Ishikawa (cell line): Measurements from ENCODE around the gene EFNA5.

Source experiments
- CEBPB ChIP-seq: IDR thresholded peaks from 2 replicates; pipeline ENCODE4 v1.6.1; 2012
- CREB1 ChIP-seq: IDR thresholded peaks from 2 replicates; pipeline ENCODE4 v1.6.1; 2012; ENCODE audit warnings: low read depth
- EGR1 ChIP-seq: IDR thresholded peaks from 2 replicates; pipeline ENCODE4 v1.6.1; 2012
- EP300 ChIP-seq: IDR thresholded peaks from 2 replicates; pipeline ENCODE4 v1.6.1; 2012; ENCODE audit warnings: borderline replicate concordance
- FOXM1 ChIP-seq: IDR thresholded peaks from 2 replicates; pipeline ENCODE4 v1.6.1; 2012; ENCODE audit warnings: low read depth, borderline replicate concordance
- MAX ChIP-seq: IDR thresholded peaks from 2 replicates; pipeline ENCODE4 v1.6.1; 2012
- NFIC ChIP-seq: IDR thresholded peaks from 2 replicates; pipeline ENCODE4 v1.6.1; 2012
- RAD21 ChIP-seq: IDR thresholded peaks from 2 replicates; pipeline ENCODE4 v1.6.1; 2012; ENCODE audit warnings: low read depth
- TAF1 ChIP-seq: IDR thresholded peaks from 2 replicates; pipeline ENCODE4 v1.6.1; 2012; ENCODE audit warnings: low read depth, mild to moderate bottlenecking
- TCF12 ChIP-seq: IDR thresholded peaks from 2 replicates; pipeline ENCODE4 v1.6.1; 2012; ENCODE audit warnings: low read depth
- TEAD4 ChIP-seq: IDR thresholded peaks from 2 replicates; pipeline ENCODE4 v1.6.1; 2012
- USF1 ChIP-seq: IDR thresholded peaks from 2 replicates; pipeline ENCODE4 v1.6.1; 2012
- YY1 ChIP-seq: IDR thresholded peaks from 2 replicates; pipeline ENCODE4 v1.6.1; 2012; ENCODE audit warnings: low read depth
- ZBTB7A ChIP-seq: IDR thresholded peaks from 2 replicates; pipeline ENCODE4 v1.6.1; 2012; ENCODE audit warnings: low read depth
- TF ChIP-seq, protein P1 (sequence below): IDR thresholded peaks from 2 replicates; pipeline ENCODE4 v1.6.1; 2012; ENCODE audit warnings: low read depth, mild to moderate bottlenecking

Gene EFNA5

GRCh38 chr5:107464416-107464815 lies 206.3 kb downstream of the EFNA5 start:
- TF ChIP-seq NFIC (no peak), TCF12 (no peak)

- TF ChIP-seq CEBPB (no peak), YY1 (no peak), FOXM1 (no peak)
Measured at GRCh38 chr5:107463731-107464130, 207.0 kb downstream of the EFNA5 start.

- TF ChIP-seq YY1, result no peak
- TF ChIP-seq EP300, result no peak
- TF ChIP-seq MAX, result no peak
- no peak for TF ChIP-seq NFIC
- TF ChIP-seq, protein P1, sequence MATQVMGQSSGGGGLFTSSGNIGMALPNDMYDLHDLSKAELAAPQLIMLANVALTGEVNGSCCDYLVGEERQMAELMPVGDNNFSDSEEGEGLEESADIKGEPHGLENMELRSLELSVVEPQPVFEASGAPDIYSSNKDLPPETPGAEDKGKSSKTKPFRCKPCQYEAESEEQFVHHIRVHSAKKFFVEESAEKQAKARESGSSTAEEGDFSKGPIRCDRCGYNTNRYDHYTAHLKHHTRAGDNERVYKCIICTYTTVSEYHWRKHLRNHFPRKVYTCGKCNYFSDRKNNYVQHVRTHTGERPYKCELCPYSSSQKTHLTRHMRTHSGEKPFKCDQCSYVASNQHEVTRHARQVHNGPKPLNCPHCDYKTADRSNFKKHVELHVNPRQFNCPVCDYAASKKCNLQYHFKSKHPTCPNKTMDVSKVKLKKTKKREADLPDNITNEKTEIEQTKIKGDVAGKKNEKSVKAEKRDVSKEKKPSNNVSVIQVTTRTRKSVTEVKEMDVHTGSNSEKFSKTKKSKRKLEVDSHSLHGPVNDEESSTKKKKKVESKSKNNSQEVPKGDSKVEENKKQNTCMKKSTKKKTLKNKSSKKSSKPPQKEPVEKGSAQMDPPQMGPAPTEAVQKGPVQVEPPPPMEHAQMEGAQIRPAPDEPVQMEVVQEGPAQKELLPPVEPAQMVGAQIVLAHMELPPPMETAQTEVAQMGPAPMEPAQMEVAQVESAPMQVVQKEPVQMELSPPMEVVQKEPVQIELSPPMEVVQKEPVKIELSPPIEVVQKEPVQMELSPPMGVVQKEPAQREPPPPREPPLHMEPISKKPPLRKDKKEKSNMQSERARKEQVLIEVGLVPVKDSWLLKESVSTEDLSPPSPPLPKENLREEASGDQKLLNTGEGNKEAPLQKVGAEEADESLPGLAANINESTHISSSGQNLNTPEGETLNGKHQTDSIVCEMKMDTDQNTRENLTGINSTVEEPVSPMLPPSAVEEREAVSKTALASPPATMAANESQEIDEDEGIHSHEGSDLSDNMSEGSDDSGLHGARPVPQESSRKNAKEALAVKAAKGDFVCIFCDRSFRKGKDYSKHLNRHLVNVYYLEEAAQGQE, result no peak
- no peak for TF ChIP-seq CREB1
- TF ChIP-seq TEAD4, result no peak
- no peak for TF ChIP-seq TCF12
- TF ChIP-seq USF1, result no peak
- no peak for TF ChIP-seq RAD21
Measured at GRCh38 chr5:107461770-107462169, 209.0 kb downstream of the EFNA5 start.

DNA sequence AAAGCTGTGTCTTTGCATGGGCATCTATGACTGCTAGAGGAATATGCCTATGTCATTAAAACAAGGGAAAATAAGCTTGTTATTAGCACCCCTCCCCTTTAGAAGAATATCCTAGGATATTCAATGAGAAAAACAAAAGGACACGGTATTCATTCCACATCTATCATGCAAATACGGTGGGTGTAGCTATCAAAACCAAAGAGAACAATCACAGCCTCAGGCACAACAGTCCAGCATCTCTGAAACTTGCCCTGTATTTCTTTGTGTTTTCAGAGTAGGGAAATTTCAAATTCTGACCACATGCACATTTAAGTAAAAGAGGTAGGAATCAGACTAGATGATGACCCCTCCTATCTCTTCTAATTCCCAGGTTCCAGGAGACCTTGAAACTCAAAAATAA lies 209.9 kb downstream of the EFNA5 start:
- TF ChIP-seq TCF12 (no peak), NFIC (no peak), TEAD4 (no peak), FOXM1 (no peak), EP300 (no peak), TAF1 (no peak), CEBPB (no peak), ZBTB7A (no peak), YY1 (no peak), RAD21 (no peak), CREB1 (no peak), MAX (no peak), USF1 (no peak), EGR1 (no peak)
- TF ChIP-seq, protein P1, result no peak

DNA sequence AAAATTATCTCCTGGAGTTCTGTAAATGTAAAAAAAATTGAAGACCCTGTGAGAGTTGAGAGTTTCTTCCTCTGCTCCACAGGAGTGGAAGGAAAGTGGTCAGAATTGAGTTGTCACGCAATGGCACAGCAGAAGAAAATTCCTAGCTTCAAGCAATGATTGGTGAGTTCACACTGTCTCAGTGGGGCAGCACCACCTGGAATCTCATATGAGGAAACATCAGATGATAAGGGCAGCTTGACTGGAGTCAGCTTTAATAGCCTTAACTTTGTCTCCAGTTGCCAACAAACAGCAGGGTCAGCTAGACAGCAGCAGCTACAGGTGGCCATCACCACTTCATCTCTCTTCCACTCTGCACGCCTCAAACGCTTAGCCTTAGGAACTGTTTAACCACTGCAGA lies 211.1 kb downstream of the EFNA5 start:
- TF ChIP-seq NFIC, result no peak
- no peak for TF ChIP-seq ZBTB7A

DNA sequence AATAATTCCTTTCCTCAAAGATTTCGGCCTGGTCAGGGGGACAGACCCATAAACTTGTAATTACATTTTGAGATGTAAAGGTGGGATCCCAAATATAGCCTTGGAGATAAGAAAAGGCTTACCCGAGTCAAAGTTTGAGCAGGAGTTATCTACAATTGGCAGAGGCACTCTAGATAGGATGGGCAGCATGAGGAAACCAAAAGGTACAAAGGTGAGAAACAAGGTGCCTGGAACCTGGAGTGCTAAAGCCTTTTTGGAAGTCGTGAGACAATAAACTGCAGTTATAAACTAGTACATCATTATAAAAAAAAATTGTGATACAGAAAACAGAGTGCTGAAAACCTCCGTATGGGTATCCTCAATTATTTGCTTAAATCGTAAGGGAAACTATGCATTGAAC lies 212.4 kb downstream of the EFNA5 start:
- TF ChIP-seq MAX, result no peak
- no peak for TF ChIP-seq CEBPB
- TF ChIP-seq TAF1, result no peak
- no peak for TF ChIP-seq TCF12
- TF ChIP-seq RAD21, result no peak
- no peak for TF ChIP-seq ZBTB7A
- no peak for TF ChIP-seq NFIC
- TF ChIP-seq TEAD4, result no peak
- no peak for TF ChIP-seq EGR1
- no peak for TF ChIP-seq CREB1
- TF ChIP-seq YY1, result no peak
- TF ChIP-seq EP300, result no peak
- TF ChIP-seq, protein P1, result no peak
- no peak for TF ChIP-seq USF1
- no peak for TF ChIP-seq FOXM1
